Measurements from ENCODE around the gene INAFM1.

INAFM1 gene

GRCh38 chr19:47310819-47311218, 36.1 kb downstream of the INAFM1 start:
- H3K27ac ChIP-seq = no peak overlapping the region
- no peak for TF ChIP-seq ZFX (IDR thresholded peaks at IDR 0.05; ENCODE audit: borderline replicate concordance)
- TF ChIP-seq, protein P1, sequence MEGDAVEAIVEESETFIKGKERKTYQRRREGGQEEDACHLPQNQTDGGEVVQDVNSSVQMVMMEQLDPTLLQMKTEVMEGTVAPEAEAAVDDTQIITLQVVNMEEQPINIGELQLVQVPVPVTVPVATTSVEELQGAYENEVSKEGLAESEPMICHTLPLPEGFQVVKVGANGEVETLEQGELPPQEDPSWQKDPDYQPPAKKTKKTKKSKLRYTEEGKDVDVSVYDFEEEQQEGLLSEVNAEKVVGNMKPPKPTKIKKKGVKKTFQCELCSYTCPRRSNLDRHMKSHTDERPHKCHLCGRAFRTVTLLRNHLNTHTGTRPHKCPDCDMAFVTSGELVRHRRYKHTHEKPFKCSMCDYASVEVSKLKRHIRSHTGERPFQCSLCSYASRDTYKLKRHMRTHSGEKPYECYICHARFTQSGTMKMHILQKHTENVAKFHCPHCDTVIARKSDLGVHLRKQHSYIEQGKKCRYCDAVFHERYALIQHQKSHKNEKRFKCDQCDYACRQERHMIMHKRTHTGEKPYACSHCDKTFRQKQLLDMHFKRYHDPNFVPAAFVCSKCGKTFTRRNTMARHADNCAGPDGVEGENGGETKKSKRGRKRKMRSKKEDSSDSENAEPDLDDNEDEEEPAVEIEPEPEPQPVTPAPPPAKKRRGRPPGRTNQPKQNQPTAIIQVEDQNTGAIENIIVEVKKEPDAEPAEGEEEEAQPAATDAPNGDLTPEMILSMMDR (IDR thresholded peaks at IDR 0.05) = no peak

DNA sequence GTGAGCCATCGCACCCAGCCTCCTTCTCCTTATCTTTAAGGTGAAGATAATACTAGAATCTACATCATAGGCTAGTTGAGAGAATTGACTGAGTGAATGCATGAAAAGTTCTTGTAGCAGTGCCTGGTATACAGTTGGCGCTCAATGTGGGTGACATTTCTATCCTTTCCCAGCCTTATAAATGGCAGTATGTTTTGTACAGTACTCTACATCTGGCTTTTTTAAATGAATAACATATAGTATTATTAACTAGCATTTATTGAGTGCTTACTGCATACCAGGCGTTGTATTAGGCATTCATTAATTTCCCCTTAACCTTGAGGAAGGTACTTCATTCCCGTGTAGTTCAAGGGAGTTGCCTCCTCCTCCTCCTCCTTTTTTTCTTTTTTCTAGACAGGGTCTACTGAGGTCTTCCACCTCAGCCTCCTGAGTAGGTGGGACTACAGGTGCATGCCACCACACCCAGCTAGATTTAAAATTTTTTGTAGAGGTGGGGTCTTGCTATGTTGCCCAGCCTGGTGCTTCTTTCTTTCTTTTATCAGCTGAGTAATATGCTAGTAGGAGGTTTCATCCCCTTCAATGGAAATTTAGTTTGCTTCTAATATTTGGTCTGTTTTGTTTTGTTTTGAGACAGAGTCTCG, 37.8 kb downstream of the INAFM1 start:
- H3K27ac ChIP-seq = no peak overlapping the region
- TF ChIP-seq, protein P1 (IDR thresholded peaks at IDR 0.05) = no peak
- no peak for TF ChIP-seq ZFX (IDR thresholded peaks at IDR 0.05; ENCODE audit: borderline replicate concordance)

GRCh38 chr19:47313754-47314295, 39.1 kb downstream of the INAFM1 start:
- H3K27ac ChIP-seq = no peak overlapping the region
- TF ChIP-seq ZFX (IDR thresholded peaks at IDR 0.05; ENCODE audit: borderline replicate concordance) = no peak
- TF ChIP-seq, protein P1 (IDR thresholded peaks at IDR 0.05) = no peak

- TF ChIP-seq, protein P1 (IDR thresholded peaks at IDR 0.05) = no peak
- TF ChIP-seq ZFX (IDR thresholded peaks at IDR 0.05; ENCODE audit: borderline replicate concordance) = no peak
- no peak overlapping the region for H3K27ac ChIP-seq
These were observed 40.6 kb downstream of the INAFM1 start for GRCh38 chr19:47315125-47315821.

- no peak for TF ChIP-seq ZFX (IDR thresholded peaks at IDR 0.05; ENCODE audit: borderline replicate concordance)
- TF ChIP-seq, protein P1 (IDR thresholded peaks at IDR 0.05) = no peak
- no peak overlapping the region for H3K27ac ChIP-seq
These were observed 41.8 kb downstream of the INAFM1 start for GRCh38 chr19:47316513-47316912.

GRCh38 chr19:47319923-47320871, 45.5 kb downstream of the INAFM1 start:
- H3K27ac ChIP-seq = no peak overlapping the region
- no peak for TF ChIP-seq ZFX (IDR thresholded peaks at IDR 0.05; ENCODE audit: borderline replicate concordance)
- TF ChIP-seq, protein P1 (IDR thresholded peaks at IDR 0.05) = no peak

All from 22Rv1 (cell line).